HUES6 (cell line): ENCODE measurements around the gene MBP.
"Not testable (repeated sequence)": the region's sequence is repeated elsewhere in the genome, so short reads cannot be mapped to it uniquely, and the experiment has no call there.

Experiments used
- H3K27ac ChIP-seq: 2 replicates; pipeline ENCODE4 v1.7.0; 2013; ENCODE audit warnings: low read depth, mild to moderate bottlenecking, low read length, inconsistent platforms
- H3K27me3 ChIP-seq: 2 replicates; pipeline ENCODE4 v1.6.1; 2013; ENCODE audit warnings: low read length; ENCODE audit not compliant: control insufficient read depth, insufficient read depth
- H3K36me3 ChIP-seq: 2 replicates; pipeline ENCODE4 v1.6.1; 2013; ENCODE audit warnings: low read length; ENCODE audit not compliant: control insufficient read depth, insufficient read depth
- H3K4me1 ChIP-seq: 2 replicates; pipeline ENCODE4 v1.6.1; 2013; ENCODE audit warnings: low read length; ENCODE audit not compliant: control insufficient read depth, insufficient read depth
- H3K4me3 ChIP-seq: 2 replicates; pipeline ENCODE4 v1.5.1; 2013; ENCODE audit warnings: low read depth, low read length
- H3K9ac ChIP-seq: one replicate; pipeline ENCODE4 v1.6.1; 2013; ENCODE audit warnings: mild to moderate bottlenecking, low read length
- H3K9me3 ChIP-seq: 2 replicates; pipeline ENCODE4 v1.6.1; 2013; ENCODE audit warnings: low read depth, low read length; ENCODE audit not compliant: control insufficient read depth, insufficient read depth

The MBP gene

GRCh38 chr18:77022116-77022515 is 110.5 kb downstream of the MBP start:
- Histone ChIP-seq H3K27me3 (no peaks in the 10 kb centered on the region), H3K4me3 (no peak overlapping the region), H3K27ac (no peak overlapping the region), H3K9me3 (no peaks in the 10 kb centered on the region), H3K9ac (no peak overlapping the region), H3K36me3 (peaks cover under 1% of the 10 kb centered on the region; the same call in 1 of the 2 replicates), H3K4me1 (no peaks in the 10 kb centered on the region)

- not testable (repeated sequence) for H3K27me3 ChIP-seq, H3K27ac ChIP-seq, H3K36me3 ChIP-seq, H3K9ac ChIP-seq, H3K4me1 ChIP-seq, H3K9me3 ChIP-seq, H3K4me3 ChIP-seq
Observed at GRCh38 chr18:77021478-77021877, 111.1 kb downstream of the MBP start.

GRCh38 chr18:77021075-77021474 is 111.5 kb downstream of the MBP start:
- H3K9me3 ChIP-seq, result no peaks in the 10 kb centered on the region
- H3K9ac ChIP-seq, result no peak overlapping the region
- H3K36me3 ChIP-seq, result peaks cover 4% of the 10 kb centered on the region; the same call in 1 of the 2 replicates
- no peak overlapping the region for H3K4me3 ChIP-seq
- no peak overlapping the region for H3K27ac ChIP-seq
- no peaks in the 10 kb centered on the region for H3K27me3 ChIP-seq
- H3K4me1 ChIP-seq, result no peaks in the 10 kb centered on the region

- H3K9me3 ChIP-seq, result no peaks in the 10 kb centered on the region
- no peak overlapping the region for H3K27ac ChIP-seq
- no peaks in the 10 kb centered on the region for H3K27me3 ChIP-seq
Observed at GRCh38 chr18:77020561-77020960, 112.0 kb downstream of the MBP start.

GRCh38 chr18:77019641-77020040 is 112.9 kb downstream of the MBP start:
- no peaks in the 10 kb centered on the region for H3K4me1 ChIP-seq
- H3K27ac ChIP-seq, result no peak overlapping the region
- no peak overlapping the region for H3K9ac ChIP-seq
- H3K4me3 ChIP-seq, result no peak overlapping the region
- H3K36me3 ChIP-seq, result peaks cover 4% of the 10 kb centered on the region; the same call in 1 of the 2 replicates
- no peaks in the 10 kb centered on the region for H3K9me3 ChIP-seq
- H3K27me3 ChIP-seq, result no peaks in the 10 kb centered on the region

More at GRCh38 chr18:77020561-77020960, 112.0 kb downstream of the MBP start:
- Histone ChIP-seq H3K4me3 (no peak overlapping the region), H3K9ac (no peak overlapping the region), H3K4me1 (no peaks in the 10 kb centered on the region), H3K36me3 (peaks cover 4% of the 10 kb centered on the region; the same call in 1 of the 2 replicates)

- H3K9me3 ChIP-seq, H3K36me3 ChIP-seq, H3K9ac ChIP-seq, H3K4me1 ChIP-seq, H3K27me3 ChIP-seq, H3K27ac ChIP-seq, H3K4me3 ChIP-seq: not testable (repeated sequence)
Observed at GRCh38 chr18:77018650-77019049, 113.9 kb downstream of the MBP start.

- Histone ChIP-seq H3K27ac (no peak overlapping the region), H3K9ac (no peak overlapping the region), H3K27me3 (no peaks in the 10 kb centered on the region), H3K36me3 (peaks cover 4% of the 10 kb centered on the region; the same call in 1 of the 2 replicates), H3K4me1 (no peaks in the 10 kb centered on the region), H3K4me3 (no peak overlapping the region), H3K9me3 (no peaks in the 10 kb centered on the region)
Observed at GRCh38 chr18:77017355-77017754, 115.2 kb downstream of the MBP start.

- H3K27me3 ChIP-seq, result no peaks in the 10 kb centered on the region
- H3K4me3 ChIP-seq, result no peak overlapping the region
- H3K4me1 ChIP-seq, result no peaks in the 10 kb centered on the region
- no peaks in the 10 kb centered on the region for H3K9me3 ChIP-seq
- no peak overlapping the region for H3K27ac ChIP-seq
- no peak overlapping the region for H3K9ac ChIP-seq
- peaks cover 4% of the 10 kb centered on the region; the same call in 1 of the 2 replicates for H3K36me3 ChIP-seq
Observed at GRCh38 chr18:77016936-77017335, 115.6 kb downstream of the MBP start.

GRCh38 chr18:77015771-77016710 is 116.5 kb downstream of the MBP start:
- H3K9me3 ChIP-seq, result no peaks in the 10 kb centered on the region
- H3K27me3 ChIP-seq, result no peaks in the 10 kb centered on the region
- no peak overlapping the region for H3K27ac ChIP-seq
- H3K4me3 ChIP-seq, result no peak overlapping the region
- H3K36me3 ChIP-seq, result peaks cover 4% of the 10 kb centered on the region; the same call in 1 of the 2 replicates
- H3K9ac ChIP-seq, result no peak overlapping the region
- peaks cover 4% of the 10 kb centered on the region; the same call in 1 of the 2 replicates for H3K4me1 ChIP-seq

GRCh38 chr18:77015169-77015568 is 117.4 kb downstream of the MBP start:
- Histone ChIP-seq H3K9me3 (no peaks in the 10 kb centered on the region), H3K27ac (no peak overlapping the region), H3K4me1 (peaks cover 13% of the 10 kb centered on the region), H3K27me3 (no peaks in the 10 kb centered on the region), H3K36me3 (peaks cover 4% of the 10 kb centered on the region; the same call in 1 of the 2 replicates), H3K9ac (no peak overlapping the region), H3K4me3 (no peak overlapping the region)

- no peak overlapping the region for H3K9ac ChIP-seq
- no peak overlapping the region for H3K4me3 ChIP-seq
- H3K9me3 ChIP-seq, result no peaks in the 10 kb centered on the region
- no peaks in the 10 kb centered on the region for H3K27me3 ChIP-seq
- H3K27ac ChIP-seq, result no peak overlapping the region
- H3K36me3 ChIP-seq, result peaks cover 4% of the 10 kb centered on the region; the same call in 1 of the 2 replicates
- peaks cover 16% of the 10 kb centered on the region for H3K4me1 ChIP-seq
Observed at GRCh38 chr18:77014538-77014937, 118.0 kb downstream of the MBP start.
